Left ventricle myocardium superior (tissue), 1 donor: ENCODE data around the gene NCOA1. TPM values are rescaled to one million over a fixed set of nuclear protein-coding genes. Genes with fewer than 3 reads are reported as not detected.

Experiments used
- ATAC-seq: fragments of 200-7000 bp; cut with Tn5 transposase; one replicate; pipeline ENCODE4 v1.9.1; 2020; ENCODE audit warnings: mild to moderate bottlenecking, moderate library complexity
- DNase-seq: peaks from one replicate; pipeline ENCODE4 v3.0.0-alpha.2; 2020
- intact Hi-C: fragments of 100-400 bp; cut with micrococcal nuclease; formaldehyde crosslinking; loops from one replicate; pipeline ENCODE4 v1.11.0; 2022
- total RNA-seq: library from RNA; stranded (reverse); fragmentation: NEBNext Ultra II Directional; extraction: Animal tissue kit (Norgen Biotek cat#: 25700); gene quantifications from one replicate; pipeline ENCODE4 v1.2.1, GENCODE V29; 2021
- donor health status: DM: no; HTN: yes; CAD: no; lungs with severe emphysema.

Gene NCOA1
- total RNA-seq, 1 donor from 2014 or later = 34.3 TPM

DNA sequence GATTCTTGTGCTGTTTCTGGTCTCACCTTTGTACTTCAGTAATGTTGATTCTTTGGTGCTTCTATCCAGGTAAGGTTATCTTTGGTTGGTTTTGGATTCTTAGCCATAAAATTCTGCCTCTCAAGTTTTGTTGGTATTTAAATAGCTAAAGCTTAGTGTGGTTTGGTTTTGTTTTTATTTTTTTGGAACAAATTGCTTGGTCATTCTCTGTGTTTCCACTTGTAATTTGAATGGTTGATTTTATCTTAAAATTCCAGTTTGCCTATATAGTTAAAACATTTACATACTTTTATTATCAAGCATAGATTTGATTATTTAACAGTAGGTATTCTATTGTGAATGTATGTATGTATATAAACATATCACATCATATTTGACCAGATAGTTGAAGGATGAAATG lies 6.6 kb downstream of the NCOA1 start:
- intact Hi-C loops = no loop called here
- ATAC-seq (no peak), DNase-seq (no peak)

DNA sequence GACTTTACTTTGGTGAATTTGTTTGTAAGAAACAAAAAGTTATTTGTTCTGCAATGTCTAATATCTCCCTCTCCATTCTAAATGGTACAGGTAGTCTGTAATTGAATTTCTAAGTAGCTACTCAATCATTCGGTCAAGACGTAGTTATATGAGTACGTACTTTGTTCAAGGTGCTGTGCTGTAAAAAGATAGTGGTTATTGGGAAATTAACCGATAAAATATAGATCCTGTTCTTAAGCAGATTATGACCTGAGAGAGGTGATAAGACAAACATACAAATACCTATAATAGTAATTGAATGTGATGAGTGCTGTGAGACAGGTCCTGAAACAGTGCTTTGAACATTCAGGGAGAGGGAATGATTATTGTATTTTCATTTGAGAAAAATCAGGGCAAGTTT lies 7.1 kb downstream of the NCOA1 start:
- intact Hi-C loops = no loop called here

DNA sequence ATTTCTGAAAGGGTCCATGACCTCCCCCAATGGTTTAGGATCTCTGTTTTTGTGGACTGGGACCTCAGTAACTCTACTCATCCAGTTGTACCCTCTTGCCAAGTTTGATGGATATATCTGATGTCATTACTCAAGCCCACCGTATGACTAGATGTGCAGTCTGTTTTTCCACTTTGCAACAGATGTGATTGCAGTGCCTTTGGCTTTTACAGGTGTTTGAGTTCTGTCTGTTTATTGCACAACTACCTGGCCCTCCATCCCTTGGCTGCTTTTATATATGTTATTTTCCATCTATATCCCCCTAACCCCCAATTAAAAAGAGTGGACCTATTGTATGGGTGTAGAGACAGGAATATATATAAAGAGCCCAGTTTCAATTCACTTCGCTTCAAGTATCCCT lies 10.8 kb downstream of the NCOA1 start:
- no peak for ATAC-seq
- DNase-seq = no peak
- intact Hi-C loops = no loop called here

More for the DNA sequence above, 7.1 kb downstream of the NCOA1 start:
- ATAC-seq (no peak), DNase-seq (no peak)

DNA sequence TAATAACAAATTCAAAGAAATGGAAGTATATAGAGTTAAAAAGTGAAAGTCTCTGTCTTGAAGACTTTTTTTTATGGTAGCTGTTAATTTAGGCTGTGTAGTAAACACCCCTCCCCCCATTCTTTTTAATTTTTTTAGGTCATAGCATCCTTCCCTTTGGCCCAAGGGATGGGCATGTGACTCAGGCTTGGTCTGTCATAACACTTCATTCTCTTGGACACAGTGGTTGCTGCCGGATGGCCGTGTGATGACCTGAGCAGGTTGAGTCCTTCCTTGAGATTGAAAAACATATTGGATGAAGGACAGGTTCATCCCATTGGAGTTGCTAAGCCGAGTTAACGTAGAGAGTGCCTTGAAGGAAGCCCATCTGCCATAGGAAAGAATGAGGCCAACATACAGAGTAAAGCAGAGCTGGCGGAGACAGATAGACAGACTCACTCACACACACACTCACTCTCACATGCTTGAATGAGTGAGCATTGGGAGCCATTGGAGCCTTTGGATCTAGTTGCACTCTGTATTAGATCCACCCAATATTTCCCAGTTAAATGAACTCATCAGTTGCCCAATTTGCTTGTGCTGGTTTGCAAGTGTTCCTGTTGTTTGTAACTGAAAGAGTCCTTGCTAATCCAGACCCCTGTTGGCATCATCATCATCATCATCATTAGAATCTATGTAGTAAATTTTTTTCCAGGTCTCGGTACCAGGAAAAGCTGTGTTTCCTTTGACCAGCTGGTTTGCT lies 14.7 kb downstream of the NCOA1 start:
- ATAC-seq (peak; percentile 34), DNase-seq (no peak)
- intact Hi-C loops = no loop called here

DNA sequence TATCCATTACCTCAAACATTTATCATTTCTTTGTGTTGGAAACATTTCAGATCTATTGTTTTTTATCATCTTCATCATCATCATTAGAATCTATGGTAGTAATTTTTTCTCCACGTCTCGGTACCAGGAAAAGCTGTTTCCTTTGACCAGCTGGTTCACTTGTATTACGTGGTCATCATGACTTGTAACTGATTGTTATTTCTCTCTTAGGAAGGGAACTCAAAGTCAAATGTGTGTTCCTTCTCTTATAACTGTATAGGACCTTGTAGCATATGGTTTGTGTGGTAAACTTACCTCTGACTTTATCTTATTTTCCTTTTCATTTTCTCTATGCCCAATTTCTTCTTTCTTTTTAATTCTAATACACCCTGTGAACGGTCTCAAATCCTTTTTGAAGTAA lies 16.5 kb downstream of the NCOA1 start:
- intact Hi-C loops = no loop called here
- ATAC-seq (no peak), DNase-seq (no peak)

DNA sequence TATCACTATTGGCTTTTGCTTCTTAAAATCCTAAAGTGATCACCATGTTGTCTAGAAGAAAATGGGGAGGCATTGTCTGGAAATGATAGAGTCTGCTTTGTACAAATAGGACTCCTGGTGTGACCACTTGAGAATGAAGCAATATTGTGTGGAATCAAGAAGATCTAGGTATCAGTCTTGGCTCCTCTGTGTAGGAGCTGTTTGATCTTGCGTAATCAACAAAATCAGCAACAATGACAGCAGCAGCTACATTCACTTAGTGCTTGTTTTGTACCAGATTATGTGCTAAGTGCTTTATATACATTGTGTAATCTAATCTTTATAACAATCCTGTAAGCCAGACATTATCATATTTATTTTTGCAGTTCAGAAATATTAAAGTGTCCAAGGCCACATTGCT lies 17.8 kb downstream of the NCOA1 start:
- DNase-seq = no peak
- ATAC-seq = no peak
- intact Hi-C loops = no loop called here

DNA sequence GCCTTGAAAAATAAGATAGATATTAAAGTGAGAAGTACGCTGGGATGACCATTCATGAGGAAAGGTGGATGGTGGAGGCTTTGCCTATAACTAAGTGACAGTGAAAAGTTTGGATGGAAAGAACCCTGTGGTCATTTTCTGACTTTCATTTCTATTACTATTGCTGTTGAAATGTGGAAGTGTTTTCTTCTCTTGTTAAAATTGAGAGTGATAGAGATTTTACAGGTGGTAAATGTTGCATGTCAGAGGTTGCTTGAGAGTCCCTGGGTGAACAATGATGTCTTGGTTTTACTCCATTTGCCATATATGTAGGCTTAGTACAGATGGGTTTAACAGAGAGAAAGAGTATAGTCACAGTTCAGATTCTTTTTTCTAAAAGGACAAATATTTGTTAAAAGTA lies 18.4 kb downstream of the NCOA1 start:
- intact Hi-C loops = no loop called here
- no peak for DNase-seq
- ATAC-seq = no peak

DNA sequence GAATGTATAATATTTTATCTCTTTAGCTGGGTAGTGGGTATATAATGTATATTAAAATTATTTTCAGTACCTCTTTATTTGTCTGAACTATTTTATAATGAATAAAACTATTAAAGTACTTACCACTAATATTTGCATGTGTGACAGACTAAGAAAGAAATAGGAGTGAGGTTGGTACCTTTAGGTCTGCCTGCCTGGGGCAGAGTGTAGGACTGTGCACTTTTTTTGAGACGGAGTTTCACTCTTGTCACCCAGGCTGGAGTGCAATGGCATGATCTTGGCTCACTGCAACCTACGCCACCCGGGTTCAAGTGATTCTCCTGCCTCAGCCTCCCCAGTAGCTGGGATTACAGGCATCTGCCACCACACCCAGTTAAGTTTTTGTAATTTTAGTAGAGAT lies 18.8 kb downstream of the NCOA1 start:
- ATAC-seq (no peak), DNase-seq (no peak)
- intact Hi-C loops = no loop called here

DNA sequence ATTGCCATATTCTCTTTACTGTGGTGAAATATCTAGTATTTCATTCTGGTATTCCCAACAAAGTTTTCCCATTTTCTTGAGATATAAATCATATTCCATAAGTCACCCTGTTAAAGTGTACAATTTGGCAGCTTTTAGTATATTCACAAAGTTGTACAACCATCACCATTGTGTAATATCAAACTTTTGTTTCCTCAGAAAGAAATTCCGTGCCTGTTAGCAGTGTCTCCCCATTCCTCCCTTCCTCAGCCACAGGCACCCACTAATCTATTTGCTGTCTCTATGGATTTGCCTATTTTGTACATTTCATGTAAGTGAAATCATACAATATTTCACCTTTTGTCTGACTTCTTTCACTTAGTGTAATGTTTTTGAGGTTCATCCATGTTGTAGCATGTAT lies 19.7 kb downstream of the NCOA1 start:
- intact Hi-C loops = no loop called here
- DNase-seq (no peak), ATAC-seq (no peak)

DNA sequence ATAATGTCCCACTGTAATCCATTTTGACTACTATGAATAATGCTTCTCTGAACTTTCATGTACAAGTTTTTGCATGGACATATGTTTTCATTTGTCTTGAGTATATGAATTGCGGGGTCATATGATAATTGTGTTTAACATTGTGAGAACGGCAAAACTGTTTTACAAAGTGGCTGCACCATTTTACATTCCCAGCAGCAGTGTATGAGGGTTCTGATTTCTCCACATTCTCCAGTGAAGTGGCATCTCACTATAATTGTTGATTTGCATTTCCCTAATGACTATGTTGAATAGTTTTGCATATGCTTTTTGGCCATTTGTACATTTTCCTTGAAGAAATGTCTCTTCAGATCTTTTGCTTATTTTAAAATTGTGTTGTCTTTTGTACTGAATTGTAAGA lies 20.1 kb downstream of the NCOA1 start:
- intact Hi-C loops = no loop called here
- no peak for ATAC-seq
- DNase-seq = no peak

DNA sequence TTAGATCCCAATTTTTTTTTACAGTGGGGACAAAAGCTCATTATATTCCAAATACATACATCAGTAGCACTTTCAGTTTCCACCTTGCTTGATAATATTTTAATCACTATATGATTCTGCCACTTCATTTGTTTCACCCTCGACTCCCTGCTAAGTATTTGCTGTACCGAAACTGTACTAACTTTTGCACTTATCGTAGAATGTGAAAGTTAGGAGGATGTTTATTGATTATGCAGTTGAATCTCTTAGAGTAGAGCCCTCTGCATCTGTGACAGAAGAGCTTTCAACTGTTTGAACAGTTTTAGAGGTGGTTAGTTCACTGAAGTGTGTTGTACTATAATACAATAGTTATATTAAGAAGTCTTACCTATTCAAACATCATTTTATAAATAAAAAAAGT lies 20.8 kb downstream of the NCOA1 start:
- DNase-seq (no peak), ATAC-seq (no peak)
- intact Hi-C loops = no loop called here

DNA sequence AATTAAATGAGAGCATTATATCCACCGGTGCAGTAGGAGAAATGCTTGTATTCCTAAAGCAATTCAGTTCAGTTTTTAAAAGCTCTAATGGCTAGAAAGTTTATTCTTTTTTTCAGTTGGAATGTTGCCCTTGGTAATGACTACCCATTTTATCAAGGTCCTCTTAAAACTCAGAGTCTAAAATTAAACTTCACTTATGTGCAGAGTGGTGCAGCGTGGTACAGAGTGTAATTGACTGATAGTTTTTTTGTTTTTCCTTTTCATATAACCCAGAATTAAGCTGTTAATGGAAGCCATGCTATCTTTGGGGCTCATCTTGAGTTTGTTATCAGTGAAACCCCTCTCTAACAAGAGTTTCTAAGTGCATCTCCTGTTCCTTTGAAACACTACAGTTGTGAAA lies 21.4 kb downstream of the NCOA1 start:
- intact Hi-C loops = no loop called here

DNA sequence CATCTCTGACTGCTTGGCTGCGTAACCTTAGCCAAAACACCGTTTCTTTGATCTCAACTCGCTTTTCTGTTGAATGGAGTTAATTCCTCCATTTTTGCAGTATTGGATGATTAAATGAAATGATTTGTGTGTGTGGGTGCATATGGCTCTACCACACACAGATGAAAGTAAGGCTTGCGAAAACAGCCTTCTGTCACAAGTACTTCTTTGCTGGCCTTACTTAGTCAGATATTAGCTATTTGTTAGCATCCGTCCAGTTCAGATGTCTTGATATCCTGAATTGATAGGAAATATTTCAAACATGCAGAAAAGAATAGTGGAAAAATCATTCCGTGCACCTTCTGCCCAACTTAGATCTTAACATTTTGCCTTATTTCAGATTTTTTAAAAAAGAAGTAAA lies 21.8 kb downstream of the NCOA1 start:
- intact Hi-C loops = no loop called here
- DNase-seq = no peak
- peak; percentile 40 for ATAC-seq

More for the DNA sequence above, 21.4 kb downstream of the NCOA1 start:
- DNase-seq = no peak
- ATAC-seq = peak; percentile 73

DNA sequence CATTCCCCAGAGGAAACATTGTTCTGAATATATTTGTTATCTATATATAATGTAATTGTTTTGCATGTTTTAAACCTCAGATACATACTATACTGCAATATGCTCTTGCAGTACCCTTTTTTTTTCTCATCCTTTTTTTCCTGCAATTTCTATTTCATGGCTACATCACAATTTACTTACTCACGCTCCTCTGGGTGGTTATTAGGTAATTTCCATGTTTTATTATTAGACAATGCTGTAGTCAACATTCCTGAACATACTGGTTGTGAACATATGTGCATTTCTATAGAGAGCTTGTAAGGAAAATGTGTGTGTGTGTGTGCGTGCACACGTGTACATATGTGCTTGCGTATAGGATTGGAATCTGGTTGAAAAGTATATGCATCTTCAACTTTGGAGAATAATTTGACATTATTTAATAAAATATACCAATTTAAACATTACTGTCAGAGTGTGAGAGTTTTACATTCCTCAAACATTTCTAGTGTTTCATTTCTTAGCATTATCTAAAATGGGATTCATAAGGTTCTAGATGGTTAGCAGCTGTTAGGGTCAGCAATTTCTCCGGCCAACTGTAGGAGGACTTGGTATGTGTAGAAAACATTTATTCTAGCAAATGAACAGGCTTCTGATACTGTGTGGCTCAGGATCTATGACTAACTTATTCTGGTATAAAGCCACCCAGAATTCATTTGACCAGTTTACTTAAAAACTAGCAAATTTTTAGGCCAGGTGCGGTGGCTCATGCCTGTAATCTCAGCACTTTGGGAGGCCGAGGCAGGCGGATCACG lies 22.4 kb downstream of the NCOA1 start:
- intact Hi-C loops = no loop called here
- ATAC-seq = peak; percentile 39
- no peak for DNase-seq

DNA sequence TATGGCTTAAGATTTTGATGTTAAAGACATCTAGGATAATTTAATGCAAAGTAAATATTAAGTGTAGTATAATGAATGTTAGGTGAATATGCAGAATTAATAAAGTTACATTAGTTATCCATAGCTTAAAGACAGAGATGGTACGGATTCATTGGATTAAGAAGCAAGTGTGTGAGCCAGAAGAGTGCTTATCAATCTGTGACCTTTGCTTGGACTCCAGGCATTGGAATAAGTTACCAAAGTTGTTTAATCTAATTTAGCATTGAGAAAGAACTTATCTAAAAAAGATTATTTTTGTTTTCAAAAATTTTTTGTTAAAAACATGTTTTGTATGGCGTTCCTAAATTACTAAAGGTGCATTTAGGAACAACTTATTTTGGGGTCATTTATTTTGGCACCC lies 23.8 kb downstream of the NCOA1 start:
- DNase-seq (no peak), ATAC-seq (no peak)
- intact Hi-C loops = no loop called here

DNA sequence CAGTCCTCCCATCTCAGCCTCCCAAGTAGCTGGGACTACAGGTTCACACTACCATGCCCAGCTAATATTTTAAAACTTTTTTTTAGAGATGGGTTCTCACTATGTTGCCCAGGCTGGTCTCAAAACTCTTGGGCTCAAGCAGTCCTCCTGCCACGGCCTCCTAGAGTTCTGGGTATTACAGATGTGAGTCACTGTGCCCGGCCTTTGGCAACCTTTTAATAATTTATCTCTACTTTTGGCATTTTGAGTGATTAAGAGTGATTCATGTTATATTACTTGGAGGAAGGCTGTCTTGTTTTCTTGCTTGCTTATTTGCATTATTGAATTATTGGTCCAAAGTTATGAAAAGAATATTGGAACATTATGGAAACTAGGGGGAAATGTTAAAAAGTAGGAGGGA lies 24.3 kb downstream of the NCOA1 start:
- intact Hi-C loops = no loop called here
- DNase-seq = no peak
- no peak for ATAC-seq

DNA sequence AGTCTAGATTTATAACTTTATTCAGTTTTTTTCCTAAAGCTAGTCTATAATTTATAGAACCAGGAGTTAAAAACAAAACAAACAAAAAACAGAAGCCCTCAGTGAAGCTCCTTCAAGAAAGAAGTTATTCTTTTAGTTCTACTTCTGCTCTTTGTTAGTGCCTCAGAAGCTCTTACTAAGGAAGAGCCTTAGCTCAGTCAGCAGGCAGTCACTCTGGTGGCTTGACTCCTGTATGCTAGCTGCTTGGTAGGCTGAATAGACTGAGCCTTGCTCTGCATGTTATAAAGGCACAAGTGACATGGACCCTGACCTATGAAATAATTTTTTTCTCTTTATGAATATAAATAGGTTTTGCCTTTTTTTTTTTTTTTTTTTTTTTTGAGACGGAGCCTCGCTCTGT lies 24.8 kb downstream of the NCOA1 start:
- intact Hi-C loops = no loop called here
- DNase-seq (no peak), ATAC-seq (peak; percentile 45)

DNA sequence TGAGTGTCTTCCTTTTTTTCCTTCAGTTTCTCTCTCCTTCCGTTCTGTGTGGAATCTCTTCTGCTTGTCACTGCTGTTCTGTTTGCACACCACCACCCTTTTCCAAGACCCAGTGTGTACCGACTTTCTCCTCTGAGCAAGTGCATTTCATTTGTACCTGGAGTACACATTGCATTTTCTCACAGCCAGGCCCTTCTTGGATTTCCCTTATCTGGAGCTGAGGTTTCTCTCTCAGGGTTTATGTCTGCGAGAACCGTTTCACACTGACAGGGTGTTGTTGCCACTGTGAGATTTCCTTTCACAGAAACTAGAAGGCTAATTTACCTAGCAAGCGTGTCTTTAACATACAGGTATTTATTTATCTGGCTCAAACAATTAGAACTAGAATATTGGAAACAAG lies 26.2 kb downstream of the NCOA1 start:
- DNase-seq = no peak
- intact Hi-C loops = no loop called here
- ATAC-seq = no peak

DNA sequence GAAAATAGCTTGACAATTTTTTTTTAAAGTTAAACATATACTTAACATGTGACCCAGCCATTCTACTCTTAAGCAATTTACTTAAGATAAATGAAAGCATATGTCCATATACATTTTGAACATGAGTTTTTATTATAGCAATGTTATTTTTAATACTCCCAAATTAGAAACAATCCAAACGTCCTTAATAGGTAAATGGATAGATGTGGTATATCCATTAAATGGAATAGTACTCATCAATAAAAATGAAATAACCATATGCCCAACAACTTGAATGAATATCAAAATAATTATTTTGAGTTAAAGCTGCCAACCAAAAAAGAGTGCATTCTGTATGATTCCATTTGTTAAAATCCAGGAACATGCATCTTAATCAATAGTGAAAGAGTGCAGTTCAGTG lies 29.1 kb downstream of the NCOA1 start:
- DNase-seq (no peak), ATAC-seq (no peak)
- intact Hi-C loops = no loop called here

DNA sequence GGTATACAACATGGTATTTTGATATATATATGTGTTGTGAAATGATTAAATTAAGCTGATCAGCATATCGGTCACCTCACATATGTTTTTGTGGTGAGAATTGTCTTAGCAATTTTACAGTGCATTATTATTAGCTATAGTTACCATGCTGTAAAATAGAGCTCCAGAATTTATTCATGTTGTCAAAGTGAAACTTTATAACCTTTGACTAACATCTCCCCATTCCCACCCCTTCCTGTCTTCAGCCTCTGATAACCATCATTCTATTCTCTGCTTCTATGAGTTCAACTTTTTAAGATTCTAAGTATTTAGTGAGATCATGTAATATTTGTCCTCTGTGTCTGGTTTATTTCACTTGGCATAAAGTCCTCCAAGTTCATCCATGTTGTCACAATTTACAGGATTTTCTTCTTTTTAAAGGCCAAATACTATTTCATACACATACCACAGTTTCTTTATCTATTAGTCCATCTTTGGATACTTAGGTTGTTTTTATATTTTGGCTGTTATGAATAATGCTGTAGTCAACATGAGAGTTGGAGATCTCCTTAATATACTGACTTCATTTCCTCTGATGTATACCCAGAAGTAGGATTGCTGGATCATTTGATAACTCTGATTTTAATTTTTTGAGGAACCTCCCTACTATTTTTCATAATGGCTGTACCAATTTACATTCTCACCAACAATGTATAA lies 30.3 kb downstream of the NCOA1 start:
- no peak for DNase-seq
- no peak for ATAC-seq
- intact Hi-C loops = no loop called here
